K562 (cell line): ENCODE data around the gene NKIRAS1. TPM values are rescaled to one million over a fixed set of nuclear protein-coding genes. Genes with fewer than 3 reads are reported as not detected.
A peak's percentile ranks its signal among the peaks of the same experiment; 100 is the strongest.

Source experiments
- AFF4 ChIP-seq: sonication (generic); formaldehyde crosslinking; IDR thresholded peaks from 2 replicates; pipeline ENCODE4 v1.8.0; 2023; ENCODE audit warnings: mild to moderate bottlenecking, missing genetic modification reagents
- ARID3A ChIP-seq: IDR thresholded peaks from 2 replicates; pipeline ENCODE4 v1.6.1; 2012; ENCODE audit warnings: low read depth, low read length, improper control_type of control experiment, borderline replicate concordance
- ATF3 ChIP-seq, 2 experiments: fragments of 450-650 bp in 1 of 2; sonication (generic) in 1 of 2; formaldehyde crosslinking in 1 of 2; IDR thresholded peaks in 1 of 2; conservative IDR thresholded peaks in 1 of 2; 2 replicates each; pipeline versions ENCODE4 v1.6.1 to v1.8.1; 2016 to 2023; ENCODE audit warnings: mild to moderate bottlenecking in 2 of 2, moderate library complexity in 2 of 2, inconsistent platforms in 1 of 2, missing genetic modification reagents in 1 of 2
- CBX3 ChIP-seq, 2 experiments: IDR thresholded peaks; 1 replicate in 1 of 2; 2 replicates in 1 of 2; pipeline ENCODE4 v1.6.1; 2012; ENCODE audit warnings: inconsistent platforms in 2 of 2, low read length in 2 of 2, borderline replicate concordance in 1 of 2, control low read depth in 1 of 2
- EP400 ChIP-seq: fragments of 450-650 bp; IDR thresholded peaks from 2 replicates; pipeline ENCODE4 v1.6.1; 2017; ENCODE audit warnings: antibody characterized with exemption, mild to moderate bottlenecking, moderate library complexity
- HLTF ChIP-seq: fragments of 450-650 bp; IDR thresholded peaks from 2 replicates; pipeline ENCODE4 v1.6.1; 2016
- MLLT1 ChIP-seq, 2 experiments: fragments of 450-650 bp; IDR thresholded peaks; 2 replicates each; pipeline ENCODE4 v1.6.1; 2016
- NFATC3 ChIP-seq: fragments of 450-650 bp; IDR thresholded peaks from 2 replicates; pipeline ENCODE4 v1.6.1; 2017; ENCODE audit warnings: mild to moderate bottlenecking
- NKRF ChIP-seq: fragments of 450-650 bp; IDR thresholded peaks from 2 replicates; pipeline ENCODE4 v1.6.1; 2016; ENCODE audit warnings: borderline replicate concordance
- POLR2H ChIP-seq: IDR thresholded peaks from 2 replicates; pipeline ENCODE4 v1.6.1; 2016; ENCODE audit warnings: missing genetic modification characterization, low read depth, mild to moderate bottlenecking, control low read depth, missing compliant biosample characterization, moderate library complexity
- ZNF398 ChIP-seq: fragments of 250-450 bp; sonication (Bioruptor Pico); IDR thresholded peaks from 2 replicates; pipeline ENCODE4 v1.8.0; 2021; ENCODE audit warnings: moderate library complexity, mild to moderate bottlenecking, inconsistent platforms
- polyA plus RNA-seq, 8 experiments: library from polyadenylated mRNA; depleted of rRNA in 4 of 8; stranded (reverse) in 5 of 8; unstranded in 3 of 8; fragments of >200 nt; fragmentation: Nextera tagmentation in 2 of 8; fragmentation: Illumina TruSeq in 1 of 8; extraction: Ambion mirVana in 2 of 8; extraction: Trizol in 1 of 8; gene quantifications; 2 replicates each; pipeline versions ENCODE4 v1.2.1 to v1.2.3, GENCODE V29; 2011 to 2014; ENCODE audit warnings: inconsistent platforms in 1 of 8, missing spikeins in 1 of 8
- total RNA-seq, 7 experiments: library from RNA; depleted of rRNA in 6 of 7; stranded (reverse); fragments of >200 nt in 6 of 7; fragmentation: Illumina TruSeq in 2 of 7; extraction: Trizol in 2 of 7; gene quantifications; 2 replicates each; pipeline versions ENCODE4 v1.2.1 to v1.2.3, GENCODE V29; 2011 to 2021; ENCODE audit warnings: low replicate concordance in 1 of 7

Gene NKIRAS1
- total and polyA plus RNA-seq, 9 of the 15 experiments (the other 6 are each of a cell fraction or from before 2014, with no cell fraction given): 5.1 to 10.3 (median 6.3) TPM

GRCh38 chr3:23944861-23945662, 28.3 kb upstream of the NKIRAS1 start, which contains the start of gene NR1D2 (continued):
- TF ChIP-seq ZNF398 (CRISPR knock-in tag) (no peak), NKRF (peak; percentile 79), ARID3A (no peak), NFATC3 (no peak), MLLT1 (IDR thresholded peaks at IDR 0.05) (peak; percentile 77 to 90), ATF3 (IDR thresholded peaks at IDR 0.05) (no peak), ATF3 (CRISPR knock-in tag; conservative IDR thresholded peaks at IDR 0.05) (no peak), HLTF (peak; percentile 85), AFF4 (no peak), EP400 (peak; percentile 53; the same call in 1 of the 2 replicates), POLR2H (tag) (no peak), CBX3 (IDR thresholded peaks at IDR 0.05; ENCODE audit: borderline replicate concordance in 1 of 2, low read length in 2 of 2) (no peak)
